PFSK-1 (cell line): Measurements from ENCODE around the gene LIPG.

ENCODE experiments used
- POLR2AphosphoS5 ChIP-seq: IDR thresholded peaks from 2 replicates; pipeline ENCODE4 v1.6.1; 2012; ENCODE audit warnings: low read depth, mild to moderate bottlenecking, control low read depth, low read length, moderate library complexity
- SIN3A ChIP-seq: IDR thresholded peaks from 2 replicates; pipeline ENCODE4 v1.6.1; 2012; ENCODE audit warnings: mild to moderate bottlenecking, low read length, moderate library complexity, borderline replicate concordance; ENCODE audit not compliant: insufficient read depth
- TAF1 ChIP-seq: IDR thresholded peaks from 2 replicates; pipeline ENCODE4 v1.6.1; 2012; ENCODE audit warnings: low read length, control low read depth, borderline replicate concordance; ENCODE audit not compliant: insufficient read depth

DNA sequence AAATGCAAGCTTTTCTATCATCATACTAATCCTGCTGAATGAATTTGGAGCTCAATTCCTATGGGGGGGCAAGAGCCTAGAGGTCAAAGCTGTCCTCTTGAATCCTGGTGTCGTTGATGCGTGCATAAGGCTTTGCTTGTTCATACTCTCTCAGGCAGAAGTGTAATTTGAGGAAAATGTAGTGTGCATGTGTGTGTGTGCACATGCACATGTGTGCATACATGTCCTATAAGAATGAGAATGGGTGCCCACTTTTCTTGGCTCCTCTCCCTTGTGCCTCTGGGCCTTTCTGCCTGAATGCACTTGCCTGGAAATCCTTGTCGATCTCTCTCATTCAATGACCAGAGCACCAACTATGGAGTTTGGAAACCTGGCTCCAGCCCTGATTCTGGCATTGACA, 46.3 kb upstream of the LIPG start:
- no peak for TF ChIP-seq TAF1
- no peak for TF ChIP-seq SIN3A
- no peak for TF ChIP-seq POLR2AphosphoS5
